Measurements from ENCODE around the gene ADCY2.

- TF ChIP-seq CTCF (conservative IDR thresholded peaks at IDR 0.05; ENCODE audit: low read length), result no peak
- TF ChIP-seq EZH2phosphoT487 (IDR thresholded peaks at IDR 0.05; ENCODE audit: borderline replicate concordance, low read depth, low read length), result no peak
Measured at GRCh38 chr5:7500256-7500655, 104.3 kb downstream of the ADCY2 start.

Data from OCI-LY7 (cell line).